IPS-NIHi11 (cell line): ENCODE results near the gene RPL10.

Experiments used
- DNase-seq: peaks from one replicate; pipeline ENCODE4 v3.0.0; 2012; ENCODE audit warnings: mixed read lengths, low spot score

The RPL10 gene

GRCh38 chrX:154430916-154431315 is 32.7 kb downstream of the RPL10 start:
- no peak for DNase-seq

DNA sequence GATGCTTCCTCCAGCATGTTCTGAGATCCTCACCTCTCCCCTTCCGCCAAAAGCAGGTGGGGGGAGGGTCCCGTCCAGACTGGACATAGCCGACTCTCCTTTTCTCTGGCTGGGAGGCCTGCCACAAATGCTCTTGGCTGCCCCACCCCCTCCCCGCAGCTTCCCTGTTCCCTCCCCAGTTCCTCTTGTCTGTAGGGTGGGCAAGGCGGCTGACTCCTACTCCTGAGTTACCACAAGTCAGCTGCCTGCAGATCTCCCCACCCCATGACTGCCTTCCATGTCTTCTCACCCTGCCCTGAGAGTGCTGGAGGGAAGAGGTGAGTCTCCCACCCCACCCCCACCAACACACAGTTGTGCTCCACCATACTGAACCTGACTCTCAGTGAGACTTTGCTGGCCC is 33.2 kb downstream of the RPL10 start:
- no peak for DNase-seq

DNA sequence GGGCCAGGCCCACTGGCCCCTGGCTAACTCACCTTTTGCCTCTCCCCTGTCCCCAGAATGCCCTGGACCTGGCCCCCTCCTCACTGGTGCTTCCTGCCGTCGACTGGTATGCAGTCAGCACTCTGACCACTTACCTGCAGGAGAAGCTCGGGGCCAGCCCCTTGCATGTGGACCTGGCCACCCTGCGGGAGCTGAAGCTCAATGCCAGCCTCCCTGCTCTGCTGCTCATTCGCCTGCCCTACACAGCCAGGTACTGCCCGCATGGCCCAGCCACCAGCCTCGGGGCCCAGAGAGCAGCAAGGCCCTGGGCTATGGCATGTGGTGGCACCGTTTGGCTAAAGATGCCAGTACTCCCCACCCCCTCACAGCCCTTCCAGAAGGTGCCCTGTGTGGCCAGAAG is 34.0 kb downstream of the RPL10 start:
- no peak for DNase-seq

- DNase-seq = no peak
These were observed 35.4 kb downstream of the RPL10 start for GRCh38 chrX:154433605-154434004.

- no peak for DNase-seq
These were observed 36.4 kb downstream of the RPL10 start for GRCh38 chrX:154434394-154435168.

GRCh38 chrX:154435171-154435733 is 37.1 kb downstream of the RPL10 start:
- no peak for DNase-seq

- DNase-seq = peak; percentile 83
These were observed 38.3 kb downstream of the RPL10 start for GRCh38 chrX:154436374-154436982.

DNA sequence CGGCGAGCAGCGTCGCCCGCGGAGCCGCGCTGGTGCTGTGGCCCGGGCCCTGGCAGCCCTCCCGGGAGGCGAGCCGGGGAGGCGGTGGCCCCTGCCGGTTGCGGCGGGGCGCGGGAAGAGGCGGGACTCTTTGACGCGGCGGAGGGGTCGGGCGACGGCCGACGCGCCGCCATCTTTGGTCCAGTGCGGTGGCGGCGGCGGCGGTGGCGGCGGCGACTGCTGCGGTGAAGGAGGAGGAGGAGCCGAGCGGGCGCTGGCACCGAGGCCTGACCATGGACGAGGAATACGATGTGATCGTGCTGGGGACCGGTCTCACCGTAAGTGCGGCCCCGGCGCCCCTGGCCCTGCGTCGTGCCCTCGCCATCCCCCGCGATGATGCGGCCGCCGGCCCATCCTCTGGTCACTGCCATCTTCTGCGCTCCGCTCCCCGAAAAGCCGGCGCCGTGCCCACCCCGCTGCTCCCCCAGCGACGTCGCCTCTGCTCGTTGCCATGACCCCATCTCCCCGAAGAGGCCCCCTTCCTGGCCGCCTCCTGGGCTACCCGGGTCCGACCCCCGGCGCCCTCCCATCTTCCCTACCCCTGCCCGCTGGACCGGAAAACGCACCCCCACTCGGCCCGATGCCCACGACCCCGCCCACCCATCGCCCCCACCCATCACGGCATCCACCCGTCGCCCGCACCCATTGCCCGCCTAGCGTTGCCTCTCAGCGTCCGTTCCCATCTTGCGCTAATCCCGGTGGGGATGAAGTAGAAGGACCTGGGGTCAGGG is 39.0 kb downstream of the RPL10 start, which contains the start of gene GDI1:
Gene GDI1, plus strand, starts transcription at position 172 of the 770 bp plus-strand sequence. Its CDS starts 101 bp downstream, at position 273.
- peak; percentile 80 for DNase-seq

GRCh38 chrX:154437971-154438893 is 40.1 kb downstream of the RPL10 start:
- no peak for DNase-seq

GRCh38 chrX:154439841-154440240 is 41.7 kb downstream of the RPL10 start:
- no peak for DNase-seq

- no peak for DNase-seq
These were observed 42.6 kb downstream of the RPL10 start for GRCh38 chrX:154440623-154441357.

- DNase-seq = no peak
These were observed 43.4 kb downstream of the RPL10 start for GRCh38 chrX:154441564-154441963.

DNA sequence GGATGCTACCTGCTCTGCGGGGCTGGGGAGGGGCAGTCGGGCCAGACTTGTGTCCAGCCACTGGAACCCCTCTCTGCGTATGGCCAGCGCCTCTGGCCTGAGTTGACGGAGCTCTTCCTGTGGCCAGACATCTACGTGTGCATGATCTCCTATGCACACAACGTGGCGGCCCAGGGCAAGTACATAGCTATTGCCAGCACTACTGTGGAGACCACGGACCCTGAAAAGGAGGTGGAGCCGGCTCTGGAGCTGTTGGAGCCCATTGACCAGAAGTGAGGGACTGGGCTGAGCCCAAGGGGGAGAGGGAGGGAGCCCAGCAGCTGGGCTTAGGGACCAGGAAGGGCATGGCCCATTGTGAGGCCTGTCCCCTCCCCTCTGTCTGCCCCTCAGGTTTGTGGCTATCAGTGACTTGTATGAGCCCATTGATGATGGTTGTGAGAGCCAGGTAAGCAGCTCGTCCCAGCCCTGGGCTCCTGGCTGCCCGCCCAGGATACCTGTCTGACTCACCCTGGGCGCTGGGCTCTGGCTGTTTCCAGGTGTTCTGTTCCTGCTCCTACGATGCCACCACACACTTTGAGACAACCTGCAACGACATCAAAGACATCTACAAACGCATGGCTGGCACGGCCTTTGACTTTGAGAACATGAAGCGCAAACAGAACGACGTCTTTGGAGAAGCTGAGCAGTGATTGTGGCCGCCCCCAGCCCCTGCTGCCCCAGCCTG is 44.0 kb downstream of the RPL10 start:
- no peak for DNase-seq

DNA sequence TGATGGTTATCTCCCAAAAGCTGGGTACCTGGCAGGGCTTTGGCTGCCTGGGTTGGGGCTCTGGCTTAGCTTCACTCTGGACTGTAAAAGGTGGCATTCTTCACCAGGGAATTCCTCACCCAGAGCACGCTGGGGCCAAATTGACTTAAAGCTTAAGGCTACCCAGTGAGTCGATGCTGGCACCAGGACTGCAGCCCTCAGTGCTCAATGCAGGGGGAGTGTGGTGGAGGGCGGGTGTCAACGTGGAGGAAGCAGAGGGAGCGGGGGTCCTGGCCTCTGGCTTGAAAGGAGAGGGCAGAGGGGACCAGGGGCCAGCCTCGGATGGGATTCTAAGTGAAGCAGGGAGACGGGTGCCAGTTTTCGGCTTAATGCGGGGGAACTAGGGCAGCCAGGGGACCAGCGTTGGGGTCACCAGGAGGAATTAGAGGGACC is 45.3 kb downstream of the RPL10 start:
- no peak for DNase-seq

DNA sequence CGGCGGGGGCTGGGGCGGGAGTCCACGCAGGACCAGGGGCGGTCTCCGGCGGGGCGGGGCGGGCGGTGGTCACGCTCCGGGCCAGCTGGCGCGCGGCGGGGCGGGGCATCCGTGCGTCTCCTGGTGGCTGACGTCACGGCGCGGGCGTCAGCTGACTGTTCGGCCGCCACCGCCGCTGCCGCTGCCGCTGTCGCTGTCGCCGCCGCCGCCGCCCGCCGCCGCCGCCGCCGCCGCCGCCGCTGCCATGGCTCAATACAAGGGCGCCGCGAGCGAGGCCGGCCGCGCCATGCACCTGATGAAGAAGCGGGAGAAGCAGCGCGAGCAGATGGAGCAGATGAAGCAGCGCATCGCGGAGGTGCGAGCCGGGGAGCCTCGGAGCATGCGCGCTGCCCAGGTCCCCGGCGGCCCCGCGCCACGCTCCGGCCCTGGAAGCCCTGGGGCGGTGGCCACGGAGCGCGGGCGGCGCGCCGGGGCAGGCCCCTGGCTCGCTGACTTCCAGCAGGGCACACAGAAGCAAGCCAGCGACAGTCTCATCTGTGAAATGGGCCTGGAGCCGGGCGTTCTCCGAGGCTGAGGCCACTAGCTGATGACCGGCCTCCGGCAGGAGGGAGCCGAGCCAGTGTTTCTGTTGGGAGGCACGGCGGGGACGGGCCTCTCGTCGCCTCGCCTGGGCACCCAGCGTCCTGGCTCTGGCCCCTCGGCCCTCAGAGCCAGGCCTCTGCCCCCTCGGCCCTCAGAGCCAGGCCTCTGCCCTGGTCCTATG is 46.0 kb downstream of the RPL10 start, which contains the start of gene FAM50A:
Gene FAM50A, plus strand, starts transcription at position 150 of the 763 bp plus-strand sequence. Its CDS starts 95 bp downstream, at position 245.
- peak; percentile 86 for DNase-seq

DNA sequence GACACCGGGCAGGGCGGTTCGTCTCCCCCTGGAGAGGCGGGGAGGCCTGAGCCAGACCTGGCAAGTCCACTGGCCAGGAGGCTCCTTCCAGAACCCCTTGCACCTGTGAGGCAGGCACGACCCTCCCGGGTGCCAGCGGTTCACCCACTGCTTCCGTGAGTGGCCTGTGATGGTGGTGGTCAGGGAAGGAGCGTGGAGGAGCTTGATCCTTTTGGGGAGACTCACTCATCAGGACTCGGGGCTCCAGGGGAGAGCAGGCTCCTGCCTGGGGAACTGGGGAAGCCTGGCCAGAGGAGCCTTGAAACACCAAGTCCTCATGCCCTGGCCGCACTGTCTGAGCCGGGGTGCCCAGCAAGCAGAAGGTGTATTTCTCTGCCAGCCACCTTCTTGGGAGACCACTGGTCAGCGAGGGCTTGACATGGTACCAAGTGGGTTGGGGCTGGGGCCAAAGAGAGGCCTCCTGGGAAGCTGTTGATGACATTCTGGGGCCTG is 46.6 kb downstream of the RPL10 start:
- DNase-seq = no peak

DNA sequence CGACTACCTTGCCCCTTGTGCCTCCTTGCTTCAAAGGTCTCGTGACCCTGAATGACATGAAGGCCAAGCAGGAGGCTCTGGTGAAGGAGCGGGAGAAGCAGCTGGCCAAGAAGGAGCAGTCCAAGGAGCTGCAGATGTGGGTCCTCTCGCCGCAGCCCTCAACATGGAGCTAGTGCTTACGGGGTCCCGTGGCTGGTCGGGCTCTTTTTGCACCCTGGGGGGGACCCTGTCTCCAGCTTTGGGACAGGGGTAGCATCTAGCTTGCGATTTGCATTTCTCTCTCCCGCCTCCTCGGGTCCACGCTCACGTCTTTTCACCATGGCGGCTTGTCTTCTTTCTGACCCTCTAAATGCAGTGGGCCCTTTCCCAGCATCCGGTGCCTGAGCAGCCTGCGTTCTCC is 47.6 kb downstream of the RPL10 start:
- DNase-seq = no peak

DNA sequence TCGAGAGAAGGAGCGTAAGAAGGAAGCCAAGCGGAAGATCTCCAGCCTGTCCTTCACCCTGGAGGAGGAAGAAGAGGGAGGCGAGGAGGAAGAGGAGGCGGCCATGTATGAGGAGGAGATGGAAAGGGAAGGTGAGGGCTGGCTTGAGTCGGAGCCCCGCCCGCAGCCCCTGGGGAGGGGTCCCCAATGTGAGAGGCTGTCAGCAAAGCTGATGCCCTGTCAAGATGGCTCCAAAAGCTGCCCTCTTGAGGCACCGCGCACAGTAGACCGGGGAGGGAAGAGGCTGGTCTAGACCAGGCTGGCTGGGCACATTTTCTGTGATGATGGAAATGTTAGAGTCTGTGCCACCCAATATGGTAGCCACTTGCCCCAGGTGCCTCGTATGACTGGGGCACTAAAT is 48.3 kb downstream of the RPL10 start:
- no peak for DNase-seq

DNA sequence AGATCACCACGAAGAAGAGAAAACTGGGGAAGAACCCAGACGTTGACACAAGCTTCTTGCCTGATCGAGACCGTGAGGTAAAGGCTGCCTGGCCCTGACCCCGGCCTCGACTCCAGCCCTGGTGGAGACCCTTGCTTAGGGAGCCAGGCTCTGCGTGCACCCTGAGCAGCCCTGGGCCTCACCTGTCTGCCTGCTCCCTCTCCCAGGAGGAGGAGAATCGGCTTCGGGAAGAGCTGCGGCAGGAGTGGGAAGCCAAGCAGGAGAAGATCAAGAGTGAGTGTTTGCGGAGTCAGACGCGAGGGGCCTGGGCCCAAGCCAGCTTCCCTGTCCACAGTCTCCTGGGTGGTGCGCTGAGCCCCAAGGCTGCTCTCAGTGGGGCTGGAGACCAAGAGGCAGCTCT is 50.3 kb downstream of the RPL10 start:
- DNase-seq = no peak
